Sigmoid colon (tissue), 4 donors: Measurements from ENCODE around the gene CCKAR.

Source experiments
- CTCF ChIP-seq, 4 experiments: fragments of 450-650 bp in 3 of 4; fragments of 200-600 bp in 1 of 4; IDR thresholded peaks; one replicate each; pipeline ENCODE4 v1.5.1; 2016 to 2019; ENCODE audit warnings: antibody characterized with exemption in 4 of 4, mild to moderate bottlenecking in 3 of 4, moderate library complexity in 2 of 4
- EP300 ChIP-seq, 4 donors: sonication (generic); formaldehyde crosslinking; IDR thresholded peaks; one replicate each; pipeline ENCODE4 v1.6.1; 2017; ENCODE audit warnings: antibody characterized with exemption in 4 of 4
- POLR2A ChIP-seq, 2 donors: fragments of 450-650 bp; IDR thresholded peaks; one replicate each; pipeline ENCODE4 v1.6.1; 2016; ENCODE audit warnings: antibody characterized with exemption in 2 of 2, mild to moderate bottlenecking in 2 of 2, moderate library complexity in 2 of 2
- POLR2AphosphoS5 ChIP-seq, 4 donors: sonication (generic); formaldehyde crosslinking; IDR thresholded peaks; one replicate each; pipeline ENCODE4 v1.6.1; 2017; ENCODE audit warnings: antibody characterized with exemption in 4 of 4

- TF ChIP-seq CTCF (IDR thresholded peaks at IDR 0.05) (no peak), POLR2AphosphoS5 (IDR thresholded peaks at IDR 0.05) (no peak), EP300 (IDR thresholded peaks at IDR 0.05) (no peak), POLR2A (IDR thresholded peaks at IDR 0.05) (no peak)
Observed at GRCh38 chr4:26464420-26465095, 25.7 kb downstream of the CCKAR start.
